GM19397 (cell line): ENCODE results near the gene TMEM94.
"Not testable (repeated sequence)": the region's sequence is repeated elsewhere in the genome, so short reads cannot be mapped to it uniquely, and the experiment has no call there.

Source experiments
- ATAC-seq: cut with Tn5 transposase; IDR thresholded peaks from one replicate; pipeline ENCODE4 v1.9.1; 2021; ENCODE audit warnings: mild to moderate bottlenecking, moderate library complexity; ENCODE audit not compliant: unreplicated experiment

TMEM94 gene

GRCh38 chr17:75476271-75476671 is 19.8 kb downstream of the TMEM94 start:
- ATAC-seq = no peak

- ATAC-seq = no peak
Measured at GRCh38 chr17:75476752-75477489, 20.5 kb downstream of the TMEM94 start.

GRCh38 chr17:75477490-75477862 is 21.0 kb downstream of the TMEM94 start:
- ATAC-seq = not testable (repeated sequence)

- ATAC-seq = no peak
Measured at GRCh38 chr17:75478508-75478907, 22.1 kb downstream of the TMEM94 start.

GRCh38 chr17:75480281-75480680 is 23.8 kb downstream of the TMEM94 start:
- ATAC-seq = no peak

GRCh38 chr17:75481194-75482068 is 25.0 kb downstream of the TMEM94 start:
- no peak for ATAC-seq

- no peak for ATAC-seq
Measured at GRCh38 chr17:75482098-75482942, 25.9 kb downstream of the TMEM94 start.

- ATAC-seq = no peak
Measured at GRCh38 chr17:75485688-75486087, 29.3 kb downstream of the TMEM94 start.

GRCh38 chr17:75486151-75486550 is 29.7 kb downstream of the TMEM94 start:
- ATAC-seq = no peak

GRCh38 chr17:75486951-75487350 is 30.5 kb downstream of the TMEM94 start:
- no peak for ATAC-seq

- no peak for ATAC-seq
Measured at GRCh38 chr17:75487351-75488070, 31.1 kb downstream of the TMEM94 start.

- ATAC-seq = no peak
Measured at GRCh38 chr17:75488693-75489510, 32.5 kb downstream of the TMEM94 start.

- no peak for ATAC-seq
Measured at GRCh38 chr17:75489511-75489955, 33.1 kb downstream of the TMEM94 start.

GRCh38 chr17:75490173-75490743 is 33.8 kb downstream of the TMEM94 start:
- ATAC-seq = no peak

- ATAC-seq = no peak
Measured at GRCh38 chr17:75490953-75491649, 34.7 kb downstream of the TMEM94 start.

- ATAC-seq = no peak
Measured at GRCh38 chr17:75491680-75492079, 35.2 kb downstream of the TMEM94 start.

GRCh38 chr17:75492555-75493168 is 36.2 kb downstream of the TMEM94 start:
- ATAC-seq = no peak

- no peak for ATAC-seq
Measured at GRCh38 chr17:75493476-75494129, 37.2 kb downstream of the TMEM94 start.
